ENCODE data around the gene MAP1LC3B2.
"Not testable (repeated sequence)": the region's sequence is repeated elsewhere in the genome, so short reads cannot be mapped to it uniquely, and the experiment has no call there.

Gene MAP1LC3B2

GRCh38 chr12:116551619-116551951 is 7.6 kb upstream of the MAP1LC3B2 start:
- H3K4me3 ChIP-seq (ENCODE audit: low read depth, low read length), result no peak overlapping the region
- H3K9ac ChIP-seq (ENCODE audit: low read depth, low read length), result no peak overlapping the region
- H3K36me3 ChIP-seq (ENCODE audit: control insufficient read depth, insufficient read depth, low read length), result no peaks in the 10 kb centered on the region
- H3K27me3 ChIP-seq (ENCODE audit: control insufficient read depth, insufficient read depth, low read length), result no peaks in the 10 kb centered on the region
- no peaks in the 10 kb centered on the region for H3K9me3 ChIP-seq (ENCODE audit: control insufficient read depth, insufficient read depth, low read length)
- H3K4me1 ChIP-seq (ENCODE audit: control insufficient read depth, insufficient read depth, low read length), result no peaks in the 10 kb centered on the region

- H3K4me3 ChIP-seq (ENCODE audit: low read depth, low read length), result no peak overlapping the region
- no peaks in the 10 kb centered on the region for H3K27me3 ChIP-seq (ENCODE audit: control insufficient read depth, insufficient read depth, low read length)
- no peaks in the 10 kb centered on the region for H3K36me3 ChIP-seq (ENCODE audit: control insufficient read depth, insufficient read depth, low read length)
- no peaks in the 10 kb centered on the region for H3K9me3 ChIP-seq (ENCODE audit: control insufficient read depth, insufficient read depth, low read length)
- no peaks in the 10 kb centered on the region for H3K4me1 ChIP-seq (ENCODE audit: control insufficient read depth, insufficient read depth, low read length)
- H3K9ac ChIP-seq (ENCODE audit: low read depth, low read length), result no peak overlapping the region
Observed at GRCh38 chr12:116551952-116552772, 7.0 kb upstream of the MAP1LC3B2 start.

- H3K9me3 ChIP-seq (ENCODE audit: control insufficient read depth, insufficient read depth, low read length), result no peaks in the 10 kb centered on the region
- no peaks in the 10 kb centered on the region for H3K27me3 ChIP-seq (ENCODE audit: control insufficient read depth, insufficient read depth, low read length)
- H3K4me3 ChIP-seq (ENCODE audit: low read depth, low read length), result no peak overlapping the region
- no peak overlapping the region for H3K9ac ChIP-seq (ENCODE audit: low read depth, low read length)
- H3K36me3 ChIP-seq (ENCODE audit: control insufficient read depth, insufficient read depth, low read length), result no peaks in the 10 kb centered on the region
- H3K4me1 ChIP-seq (ENCODE audit: control insufficient read depth, insufficient read depth, low read length), result no peaks in the 10 kb centered on the region
Observed at GRCh38 chr12:116552773-116553373, 6.3 kb upstream of the MAP1LC3B2 start.

- no peak overlapping the region for H3K9ac ChIP-seq (ENCODE audit: low read depth, low read length)
- peaks cover 8% of the 10 kb centered on the region for H3K4me1 ChIP-seq (ENCODE audit: control insufficient read depth, insufficient read depth, low read length)
- no peaks in the 10 kb centered on the region for H3K27me3 ChIP-seq (ENCODE audit: control insufficient read depth, insufficient read depth, low read length)
- no peaks in the 10 kb centered on the region for H3K9me3 ChIP-seq (ENCODE audit: control insufficient read depth, insufficient read depth, low read length)
- H3K36me3 ChIP-seq (ENCODE audit: control insufficient read depth, insufficient read depth, low read length), result no peaks in the 10 kb centered on the region
- H3K4me3 ChIP-seq (ENCODE audit: low read depth, low read length), result no peak overlapping the region
Observed at GRCh38 chr12:116556356-116556952, 2.7 kb upstream of the MAP1LC3B2 start.

GRCh38 chr12:116556964-116557698 is 2.0 kb upstream of the MAP1LC3B2 start:
- no peak overlapping the region for H3K4me3 ChIP-seq (ENCODE audit: low read depth, low read length)
- peaks cover 8% of the 10 kb centered on the region for H3K4me1 ChIP-seq (ENCODE audit: control insufficient read depth, insufficient read depth, low read length)
- H3K9ac ChIP-seq (ENCODE audit: low read depth, low read length), result no peak overlapping the region
- H3K9me3 ChIP-seq (ENCODE audit: control insufficient read depth, insufficient read depth, low read length), result no peaks in the 10 kb centered on the region
- no peaks in the 10 kb centered on the region for H3K27me3 ChIP-seq (ENCODE audit: control insufficient read depth, insufficient read depth, low read length)
- no peaks in the 10 kb centered on the region for H3K36me3 ChIP-seq (ENCODE audit: control insufficient read depth, insufficient read depth, low read length)

- H3K36me3 ChIP-seq (ENCODE audit: control insufficient read depth, insufficient read depth, low read length), result no peaks in the 10 kb centered on the region
- no peaks in the 10 kb centered on the region for H3K9me3 ChIP-seq (ENCODE audit: control insufficient read depth, insufficient read depth, low read length)
- no peaks in the 10 kb centered on the region for H3K27me3 ChIP-seq (ENCODE audit: control insufficient read depth, insufficient read depth, low read length)
- peak overlapping the region; percentile 24 for H3K9ac ChIP-seq (ENCODE audit: low read depth, low read length)
- no peak overlapping the region for H3K4me3 ChIP-seq (ENCODE audit: low read depth, low read length)
- H3K4me1 ChIP-seq (ENCODE audit: control insufficient read depth, insufficient read depth, low read length), result peaks cover 8% of the 10 kb centered on the region
Observed at GRCh38 chr12:116558280-116559161, 660 bp upstream of the MAP1LC3B2 start.

- Histone ChIP-seq H3K4me3 (ENCODE audit: low read depth, low read length) (no peak overlapping the region), H3K9me3 (ENCODE audit: control insufficient read depth, insufficient read depth, low read length) (no peaks in the 10 kb centered on the region), H3K36me3 (ENCODE audit: control insufficient read depth, insufficient read depth, low read length) (no peaks in the 10 kb centered on the region), H3K9ac (ENCODE audit: low read depth, low read length) (no peak overlapping the region), H3K4me1 (ENCODE audit: control insufficient read depth, insufficient read depth, low read length) (peaks cover 8% of the 10 kb centered on the region), H3K27me3 (ENCODE audit: control insufficient read depth, insufficient read depth, low read length) (no peaks in the 10 kb centered on the region)
Observed at GRCh38 chr12:116561181-116561821, 2.1 kb downstream of the MAP1LC3B2 start.

GRCh38 chr12:116562090-116562489 is 2.9 kb downstream of the MAP1LC3B2 start:
- no peaks in the 10 kb centered on the region for H3K9me3 ChIP-seq (ENCODE audit: control insufficient read depth, insufficient read depth, low read length)
- H3K4me1 ChIP-seq (ENCODE audit: control insufficient read depth, insufficient read depth, low read length), result peaks cover 8% of the 10 kb centered on the region
- no peaks in the 10 kb centered on the region for H3K36me3 ChIP-seq (ENCODE audit: control insufficient read depth, insufficient read depth, low read length)
- H3K4me3 ChIP-seq (ENCODE audit: low read depth, low read length), result no peak overlapping the region
- H3K27me3 ChIP-seq (ENCODE audit: control insufficient read depth, insufficient read depth, low read length), result no peaks in the 10 kb centered on the region
- H3K9ac ChIP-seq (ENCODE audit: low read depth, low read length), result no peak overlapping the region

GRCh38 chr12:116563262-116563661 is 4.1 kb downstream of the MAP1LC3B2 start:
- Histone ChIP-seq H3K9me3 (ENCODE audit: control insufficient read depth, insufficient read depth, low read length) (no peaks in the 10 kb centered on the region), H3K9ac (ENCODE audit: low read depth, low read length) (no peak overlapping the region), H3K36me3 (ENCODE audit: control insufficient read depth, insufficient read depth, low read length) (no peaks in the 10 kb centered on the region), H3K4me1 (ENCODE audit: control insufficient read depth, insufficient read depth, low read length) (peaks cover 8% of the 10 kb centered on the region), H3K27me3 (ENCODE audit: control insufficient read depth, insufficient read depth, low read length) (no peaks in the 10 kb centered on the region), H3K4me3 (ENCODE audit: low read depth, low read length) (no peak overlapping the region)

- Histone ChIP-seq H3K4me3 (ENCODE audit: low read depth, low read length) (no peak overlapping the region), H3K36me3 (ENCODE audit: control insufficient read depth, insufficient read depth, low read length) (no peaks in the 10 kb centered on the region), H3K9me3 (ENCODE audit: control insufficient read depth, insufficient read depth, low read length) (no peaks in the 10 kb centered on the region), H3K4me1 (ENCODE audit: control insufficient read depth, insufficient read depth, low read length) (peaks cover 8% of the 10 kb centered on the region), H3K27me3 (ENCODE audit: control insufficient read depth, insufficient read depth, low read length) (no peaks in the 10 kb centered on the region), H3K9ac (ENCODE audit: low read depth, low read length) (no peak overlapping the region)
Observed at GRCh38 chr12:116564080-116564479, 4.9 kb downstream of the MAP1LC3B2 start.

GRCh38 chr12:116565221-116565620 is 6.0 kb downstream of the MAP1LC3B2 start:
- not testable (repeated sequence) for H3K4me3 ChIP-seq (ENCODE audit: low read depth, low read length); H3K9ac ChIP-seq (ENCODE audit: low read depth, low read length); H3K36me3 ChIP-seq (ENCODE audit: control insufficient read depth, insufficient read depth, low read length); H3K4me1 ChIP-seq (ENCODE audit: control insufficient read depth, insufficient read depth, low read length); H3K27me3 ChIP-seq (ENCODE audit: control insufficient read depth, insufficient read depth, low read length); H3K9me3 ChIP-seq (ENCODE audit: control insufficient read depth, insufficient read depth, low read length)

Data from iPS-15b (cell line).